Measurements from ENCODE around the gene CCDC179.

The CCDC179 gene

DNA sequence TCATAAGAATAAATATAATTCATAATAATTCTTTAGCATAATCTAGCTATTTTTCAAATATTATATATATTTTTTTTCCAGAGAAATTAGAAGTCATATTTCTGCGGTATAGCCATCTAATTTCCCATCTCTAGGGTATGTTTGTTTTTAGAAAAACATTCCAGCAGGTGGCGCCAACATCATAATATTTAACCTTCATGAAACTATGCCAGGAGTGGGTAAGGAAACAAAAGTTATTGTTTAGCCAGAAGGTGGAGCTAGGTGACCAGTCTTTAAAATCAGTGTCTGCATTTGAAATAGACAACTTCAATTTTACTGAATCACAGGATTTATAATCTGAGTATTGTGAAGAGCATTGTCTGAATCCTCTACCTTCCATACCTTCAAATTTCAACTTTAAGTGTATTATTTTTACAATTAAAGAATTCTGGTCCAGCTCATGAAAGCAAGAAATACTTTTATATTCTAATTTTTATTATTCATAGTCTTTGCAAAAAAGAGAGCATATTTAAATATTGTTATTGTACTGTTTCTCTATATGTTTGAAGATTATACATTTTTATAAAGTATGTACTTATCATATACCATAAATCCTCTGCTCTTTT lies 15.7 kb upstream of the CCDC179 start (continued):
- TF ChIP-seq POU6F1 (CRISPR knock-in tag; IDR thresholded peaks at IDR 0.05; ENCODE audit: borderline replicate concordance, low read depth) (no peak), PPARA (CRISPR knock-in tag; IDR thresholded peaks at IDR 0.05; ENCODE audit: borderline replicate concordance) (no peak), ZFP30 (CRISPR knock-in tag; IDR thresholded peaks at IDR 0.05) (no peak), ZC3H10 (CRISPR knock-in tag; IDR thresholded peaks at IDR 0.05) (no peak), PATZ1 (CRISPR knock-in tag; IDR thresholded peaks at IDR 0.05; ENCODE audit: borderline replicate concordance) (no peak), RARB (CRISPR knock-in tag; IDR thresholded peaks at IDR 0.05) (no peak), TCF4 (CRISPR knock-in tag; IDR thresholded peaks at IDR 0.05; ENCODE audit: borderline replicate concordance) (no peak)

DNA sequence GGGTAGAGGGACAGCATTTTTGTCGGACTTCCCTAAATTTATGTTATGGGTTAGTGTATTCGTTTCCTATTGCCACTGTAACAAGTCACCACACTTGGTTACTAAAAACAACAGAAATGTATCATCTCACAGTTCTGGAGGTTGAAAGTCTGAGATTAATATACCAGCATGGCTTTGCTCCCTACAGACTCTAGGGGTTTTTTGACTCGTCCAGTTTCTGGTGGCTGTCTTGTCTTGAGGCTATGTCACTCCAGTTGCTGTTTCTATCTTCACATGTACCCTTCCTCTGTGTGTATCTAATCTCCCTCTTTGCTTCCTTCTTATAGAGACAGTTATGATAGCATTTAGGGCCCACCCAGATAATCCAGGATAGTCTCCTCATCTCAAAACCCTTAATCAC lies 9.1 kb upstream of the CCDC179 start:
- TF ChIP-seq SNAI2 (CRISPR knock-in tag; IDR thresholded peaks at IDR 0.05), result no peak
- TF ChIP-seq POU6F1 (CRISPR knock-in tag; IDR thresholded peaks at IDR 0.05; ENCODE audit: borderline replicate concordance, low read depth), result no peak
- no peak for TF ChIP-seq ESRRG (CRISPR knock-in tag; IDR thresholded peaks at IDR 0.05)
- TF ChIP-seq ARNTL (CRISPR knock-in tag; IDR thresholded peaks at IDR 0.05; ENCODE audit: borderline replicate concordance, low read depth), result no peak
- no peak for TF ChIP-seq GLIS3 (CRISPR knock-in tag; IDR thresholded peaks at IDR 0.05)
- no peak for TF ChIP-seq OSR1 (CRISPR knock-in tag; IDR thresholded peaks at IDR 0.05)
- TF ChIP-seq ISL1 (CRISPR knock-in tag; IDR thresholded peaks at IDR 0.05), result no peak
- no peak for TF ChIP-seq TCF4 (CRISPR knock-in tag; IDR thresholded peaks at IDR 0.05; ENCODE audit: borderline replicate concordance)
- no peak for TF ChIP-seq CSDC2 (CRISPR knock-in tag; IDR thresholded peaks at IDR 0.05)
- no peak for TF ChIP-seq ZFP30 (CRISPR knock-in tag; IDR thresholded peaks at IDR 0.05)
- no peak for TF ChIP-seq TOX (CRISPR knock-in tag; IDR thresholded peaks at IDR 0.05; ENCODE audit: borderline replicate concordance)
- TF ChIP-seq TSHZ2 (CRISPR knock-in tag; IDR thresholded peaks at IDR 0.05), result no peak
- TF ChIP-seq ZNF8 (CRISPR knock-in tag; IDR thresholded peaks at IDR 0.05), result no peak
- no peak for TF ChIP-seq BACH2 (CRISPR knock-in tag; IDR thresholded peaks at IDR 0.05; ENCODE audit: borderline replicate concordance)
- no peak for TF ChIP-seq ZC3H10 (CRISPR knock-in tag; IDR thresholded peaks at IDR 0.05)
- no peak for TF ChIP-seq ZNF565 (CRISPR knock-in tag; conservative IDR thresholded peaks at IDR 0.05; ENCODE audit: low read depth)
- TF ChIP-seq, protein P1, sequence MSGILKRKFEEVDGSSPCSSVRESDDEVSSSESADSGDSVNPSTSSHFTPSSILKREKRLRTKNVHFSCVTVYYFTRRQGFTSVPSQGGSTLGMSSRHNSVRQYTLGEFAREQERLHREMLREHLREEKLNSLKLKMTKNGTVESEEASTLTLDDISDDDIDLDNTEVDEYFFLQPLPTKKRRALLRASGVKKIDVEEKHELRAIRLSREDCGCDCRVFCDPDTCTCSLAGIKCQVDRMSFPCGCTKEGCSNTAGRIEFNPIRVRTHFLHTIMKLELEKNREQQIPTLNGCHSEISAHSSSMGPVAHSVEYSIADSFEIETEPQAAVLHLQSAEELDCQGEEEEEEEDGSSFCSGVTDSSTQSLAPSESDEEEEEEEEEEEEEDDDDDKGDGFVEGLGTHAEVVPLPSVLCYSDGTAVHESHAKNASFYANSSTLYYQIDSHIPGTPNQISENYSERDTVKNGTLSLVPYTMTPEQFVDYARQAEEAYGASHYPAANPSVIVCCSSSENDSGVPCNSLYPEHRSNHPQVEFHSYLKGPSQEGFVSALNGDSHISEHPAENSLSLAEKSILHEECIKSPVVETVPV (CRISPR knock-in tag; IDR thresholded peaks at IDR 0.05), result no peak
- no peak for TF ChIP-seq PPARA (CRISPR knock-in tag; IDR thresholded peaks at IDR 0.05; ENCODE audit: borderline replicate concordance)
- no peak for TF ChIP-seq ZFP3 (CRISPR knock-in tag; IDR thresholded peaks at IDR 0.05)
- ATAC-seq, result no peak

- no peak for ATAC-seq
- no peak for TF ChIP-seq POU6F1 (CRISPR knock-in tag; IDR thresholded peaks at IDR 0.05; ENCODE audit: borderline replicate concordance, low read depth)
- no peak for TF ChIP-seq CSDC2 (CRISPR knock-in tag; IDR thresholded peaks at IDR 0.05)
- TF ChIP-seq TSHZ2 (CRISPR knock-in tag; IDR thresholded peaks at IDR 0.05), result no peak
- TF ChIP-seq TOX (CRISPR knock-in tag; IDR thresholded peaks at IDR 0.05; ENCODE audit: borderline replicate concordance), result no peak
- no peak for TF ChIP-seq ESRRG (CRISPR knock-in tag; IDR thresholded peaks at IDR 0.05)
- TF ChIP-seq, protein P2, sequence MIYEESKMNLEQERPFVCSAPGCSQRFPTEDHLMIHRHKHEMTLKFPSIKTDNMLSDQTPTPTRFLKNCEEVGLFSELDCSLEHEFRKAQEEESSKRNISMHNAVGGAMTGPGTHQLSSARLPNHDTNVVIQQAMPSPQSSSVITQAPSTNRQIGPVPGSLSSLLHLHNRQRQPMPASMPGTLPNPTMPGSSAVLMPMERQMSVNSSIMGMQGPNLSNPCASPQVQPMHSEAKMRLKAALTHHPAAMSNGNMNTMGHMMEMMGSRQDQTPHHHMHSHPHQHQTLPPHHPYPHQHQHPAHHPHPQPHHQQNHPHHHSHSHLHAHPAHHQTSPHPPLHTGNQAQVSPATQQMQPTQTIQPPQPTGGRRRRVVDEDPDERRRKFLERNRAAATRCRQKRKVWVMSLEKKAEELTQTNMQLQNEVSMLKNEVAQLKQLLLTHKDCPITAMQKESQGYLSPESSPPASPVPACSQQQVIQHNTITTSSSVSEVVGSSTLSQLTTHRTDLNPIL (CRISPR knock-in tag; IDR thresholded peaks at IDR 0.05; ENCODE audit: low read depth), result no peak
Measured at GRCh38 chr11:22859756-22860155, 518 bp downstream of the CCDC179 start.

Measured in SK-N-SH treated with all-trans-retinoic acid at 6 μM for 48 hours (cell line).